Measurements from ENCODE around the gene SLC6A12.

SLC6A12 gene

GRCh38 chr12:213527-213932, 427 bp downstream of the SLC6A12 start:
- no peak for DNase-seq

- no peak for DNase-seq
Observed at GRCh38 chr12:212715-213526, 1.0 kb downstream of the SLC6A12 start.

GRCh38 chr12:212415-212714, 1.6 kb downstream of the SLC6A12 start:
- no peak for DNase-seq

GRCh38 chr12:211639-212414, 2.1 kb downstream of the SLC6A12 start:
- no peak for DNase-seq

- no peak for DNase-seq
Observed at GRCh38 chr12:211142-211465, 2.9 kb downstream of the SLC6A12 start.

- DNase-seq = no peak
Observed at GRCh38 chr12:210277-211141, 3.4 kb downstream of the SLC6A12 start.

GRCh38 chr12:209851-210250, 4.1 kb downstream of the SLC6A12 start:
- no peak for DNase-seq

GRCh38 chr12:209246-209645, 4.7 kb downstream of the SLC6A12 start:
- DNase-seq = no peak

GRCh38 chr12:208813-209212, 5.1 kb downstream of the SLC6A12 start:
- no peak for DNase-seq

- no peak for DNase-seq
Observed at GRCh38 chr12:207804-208203, 6.2 kb downstream of the SLC6A12 start.

GRCh38 chr12:206746-207440, 7.1 kb downstream of the SLC6A12 start:
- no peak for DNase-seq

GRCh38 chr12:205026-205425, 8.9 kb downstream of the SLC6A12 start:
- DNase-seq = no peak

- DNase-seq = no peak
Observed at GRCh38 chr12:204261-204678, 9.7 kb downstream of the SLC6A12 start.

- DNase-seq = no peak
Observed at GRCh38 chr12:203462-204260, 10.3 kb downstream of the SLC6A12 start.

GRCh38 chr12:203074-203461, 10.9 kb downstream of the SLC6A12 start:
- no peak for DNase-seq

- DNase-seq = no peak
Observed at GRCh38 chr12:202081-202731, 11.8 kb downstream of the SLC6A12 start.

- DNase-seq = no peak
Observed at GRCh38 chr12:201361-201760, 12.6 kb downstream of the SLC6A12 start.

- no peak for DNase-seq
Observed at GRCh38 chr12:198705-199104, 15.3 kb downstream of the SLC6A12 start.

- DNase-seq = no peak
Observed at GRCh38 chr12:197911-198695, 15.9 kb downstream of the SLC6A12 start.

- DNase-seq = no peak
Observed at GRCh38 chr12:197347-197746, 16.6 kb downstream of the SLC6A12 start.

- no peak for DNase-seq
Observed at GRCh38 chr12:196436-196835, 17.5 kb downstream of the SLC6A12 start.

All from activated T-cell treated with anti-CD3 and anti-CD28 coated beads for 4 hours (primary cell).